GM18873 (cell line): ENCODE data around the gene GSK3B.

ENCODE experiments used
- ATAC-seq: cut with Tn5 transposase; IDR thresholded peaks from one replicate; pipeline ENCODE4 v1.9.1; 2021; ENCODE audit warnings: mild to moderate bottlenecking, moderate library complexity, moderate number of reproducible peaks; ENCODE audit not compliant: unreplicated experiment, low FRiP score

GSK3B gene

GRCh38 chr3:120100711-120101110 lies 6.5 kb upstream of the GSK3B start:
- ATAC-seq = no peak

- ATAC-seq = no peak
Observed at GRCh38 chr3:120098710-120099109, 4.5 kb upstream of the GSK3B start.

GRCh38 chr3:120095979-120096426 lies 1.8 kb upstream of the GSK3B start:
- no peak for ATAC-seq

GRCh38 chr3:120095226-120095978 lies 1.2 kb upstream of the GSK3B start:
- ATAC-seq = peak; percentile 30

- peak; percentile 74 for ATAC-seq
Observed at GRCh38 chr3:120094776-120095225, 554 bp upstream of the GSK3B start.

GRCh38 chr3:120093119-120093910 lies 932 bp downstream of the GSK3B start:
- no peak for ATAC-seq

- no peak for ATAC-seq
Observed at GRCh38 chr3:120092474-120092873, 1.8 kb downstream of the GSK3B start.

- no peak for ATAC-seq
Observed at GRCh38 chr3:120090422-120090821, 3.8 kb downstream of the GSK3B start.

- ATAC-seq = no peak
Observed at GRCh38 chr3:120089089-120089488, 5.2 kb downstream of the GSK3B start.

- no peak for ATAC-seq
Observed at GRCh38 chr3:120088622-120089021, 5.6 kb downstream of the GSK3B start.

GRCh38 chr3:120081719-120082118 lies 12.5 kb downstream of the GSK3B start:
- peak; percentile 57 for ATAC-seq

GRCh38 chr3:120080836-120081235 lies 13.4 kb downstream of the GSK3B start:
- no peak for ATAC-seq

GRCh38 chr3:120077731-120078130 lies 16.5 kb downstream of the GSK3B start:
- no peak for ATAC-seq

- ATAC-seq = no peak
Observed at GRCh38 chr3:120072867-120073525, 21.3 kb downstream of the GSK3B start.

- no peak for ATAC-seq
Observed at GRCh38 chr3:120071259-120071658, 23.0 kb downstream of the GSK3B start.

- no peak for ATAC-seq
Observed at GRCh38 chr3:120070263-120070981, 23.8 kb downstream of the GSK3B start.

- ATAC-seq = no peak
Observed at GRCh38 chr3:120067083-120067482, 27.2 kb downstream of the GSK3B start.

GRCh38 chr3:120066634-120067033 lies 27.6 kb downstream of the GSK3B start:
- ATAC-seq = no peak

- ATAC-seq = no peak
Observed at GRCh38 chr3:120064641-120065040, 29.6 kb downstream of the GSK3B start.

GRCh38 chr3:120062474-120062873 lies 31.8 kb downstream of the GSK3B start:
- ATAC-seq = no peak
